Muscle of leg (tissue), 11 donors: Measurements from ENCODE around the gene HTRA2. TPM values are rescaled to one million over a fixed set of nuclear protein-coding genes. Genes with fewer than 3 reads are reported as not detected.

ENCODE experiments used
- DNase-seq: peaks from one replicate; pipeline ENCODE4 v3.0.0; 2013
- H3K27ac ChIP-seq: one replicate; pipeline ENCODE4 v1.5.1; 2013; ENCODE audit warnings: mild to moderate bottlenecking, low read length, control low read depth
- H3K27me3 ChIP-seq: one replicate; pipeline ENCODE4 v1.6.1; 2013; ENCODE audit warnings: low read length; ENCODE audit not compliant: control insufficient read depth, insufficient read depth
- H3K36me3 ChIP-seq: one replicate; pipeline ENCODE4 v1.6.1; 2013; ENCODE audit warnings: low read length; ENCODE audit not compliant: control insufficient read depth, insufficient read depth
- H3K4me1 ChIP-seq: one replicate; pipeline ENCODE4 v1.6.1; 2013; ENCODE audit warnings: low read length; ENCODE audit not compliant: control insufficient read depth, insufficient read depth
- H3K4me3 ChIP-seq: one replicate; pipeline ENCODE4 v1.5.1; 2013; ENCODE audit warnings: low read length, control low read depth
- H3K9me3 ChIP-seq: replicated peaks from 2 replicates; pipeline ENCODE4 v1.6.1; 2013; ENCODE audit warnings: low read depth, low read length; ENCODE audit not compliant: control insufficient read depth
- WGBS: methylation state at CpG from one replicate; pipeline ENCODE4 v1.1.5; 2013; ENCODE audit warnings: missing lambda C conversion rate; ENCODE audit not compliant: insufficient coverage; 5-methylcytosine and 5-hydroxymethylcytosine counted together
- polyA plus RNA-seq, 8 donors: library from polyadenylated mRNA; unstranded; fragments of 120-200 nt; gene quantifications; one replicate each; pipeline versions ENCODE4 v1.2.1 to v1.2.3, GENCODE V29; 2013; ENCODE audit warnings: inconsistent platforms in 1 of 8, low replicate concordance in 1 of 8; ENCODE audit not compliant: insufficient read length in 8 of 8, insufficient read depth in 1 of 8
- total RNA-seq: library from RNA; stranded (reverse); fragments of 120-200 nt; gene quantifications from one replicate; pipeline ENCODE4 v1.2.4, GENCODE V29; 2013

The HTRA2 gene
- total and polyA plus RNA-seq, 9 donors = 26.1 to 33.0 (median 30.2) TPM

GRCh38 chr2:74499940-74500577, 29.7 kb upstream of the HTRA2 start:
- no peaks in the 10 kb centered on the region for H3K9me3 ChIP-seq
- no peak overlapping the region for H3K27ac ChIP-seq
- peaks cover 85% of the 10 kb centered on the region for H3K27me3 ChIP-seq
- peak overlapping the region; percentile 42 for H3K4me3 ChIP-seq
- H3K36me3 ChIP-seq = peaks cover 6% of the 10 kb centered on the region
- DNase-seq = no peak
- WGBS = 20% methylated on average over 9 of the region's 15 CpGs
- peaks cover 60% of the 10 kb centered on the region for H3K4me1 ChIP-seq

DNA sequence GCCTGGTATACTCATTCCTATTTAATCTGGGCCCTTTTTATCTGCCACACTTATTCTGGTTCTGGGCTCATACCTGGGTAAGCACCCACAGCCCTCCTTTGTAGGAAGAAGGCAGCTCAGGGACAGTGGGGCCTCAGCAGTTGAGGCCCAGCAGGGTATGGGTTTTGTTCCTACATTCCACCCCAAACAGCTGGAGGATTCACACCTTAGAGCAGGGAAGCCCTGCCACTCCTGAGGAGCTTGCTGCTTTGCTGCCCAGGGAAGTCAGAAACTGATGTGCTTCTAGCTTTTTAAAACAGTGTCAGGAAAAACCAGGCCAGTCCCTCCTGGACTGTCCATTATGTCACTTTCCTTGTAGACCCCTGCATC, 29.2 kb upstream of the HTRA2 start:
- no peak for DNase-seq
- Histone ChIP-seq H3K9me3 (no peaks in the 10 kb centered on the region), H3K27me3 (peaks cover 85% of the 10 kb centered on the region), H3K4me3 (no peak overlapping the region), H3K27ac (no peak overlapping the region), H3K4me1 (peaks cover 61% of the 10 kb centered on the region), H3K36me3 (peaks cover 8% of the 10 kb centered on the region)

- peaks cover 69% of the 10 kb centered on the region for H3K4me1 ChIP-seq
- DNase-seq = peak; percentile 57
- 39% methylated on average over 15 of the region's 18 CpGs for WGBS
- H3K36me3 ChIP-seq = peaks cover 14% of the 10 kb centered on the region
- H3K9me3 ChIP-seq = no peaks in the 10 kb centered on the region
- peak overlapping the region; percentile 80 for H3K27ac ChIP-seq
- H3K4me3 ChIP-seq = no peak overlapping the region
- H3K27me3 ChIP-seq = peaks cover 87% of the 10 kb centered on the region
These were observed 28.2 kb upstream of the HTRA2 start for GRCh38 chr2:74501335-74502071.

- WGBS = 11% methylated on average over 20 of the region's 32 CpGs
- H3K9me3 ChIP-seq = no peaks in the 10 kb centered on the region
- peaks cover 16% of the 10 kb centered on the region for H3K36me3 ChIP-seq
- peaks cover 74% of the 10 kb centered on the region for H3K4me1 ChIP-seq
- peak overlapping the region; percentile 80 for H3K27ac ChIP-seq
- peak overlapping the region; percentile 58 for H3K4me3 ChIP-seq
- H3K27me3 ChIP-seq = peaks cover 82% of the 10 kb centered on the region
- DNase-seq = peak; percentile 47
These were observed 27.5 kb upstream of the HTRA2 start for GRCh38 chr2:74502147-74502719.

- Histone ChIP-seq H3K4me1 (peaks cover 69% of the 10 kb centered on the region), H3K27ac (peak overlapping the region; percentile 80), H3K27me3 (peaks cover 77% of the 10 kb centered on the region), H3K9me3 (no peaks in the 10 kb centered on the region), H3K36me3 (peaks cover 16% of the 10 kb centered on the region), H3K4me3 (peak overlapping the region; percentile 58)
- peak; percentile 90 for DNase-seq
- WGBS = under 1% methylated on average over 58 of the region's 67 CpGs
These were observed 26.8 kb upstream of the HTRA2 start for GRCh38 chr2:74502720-74503505.

DNA sequence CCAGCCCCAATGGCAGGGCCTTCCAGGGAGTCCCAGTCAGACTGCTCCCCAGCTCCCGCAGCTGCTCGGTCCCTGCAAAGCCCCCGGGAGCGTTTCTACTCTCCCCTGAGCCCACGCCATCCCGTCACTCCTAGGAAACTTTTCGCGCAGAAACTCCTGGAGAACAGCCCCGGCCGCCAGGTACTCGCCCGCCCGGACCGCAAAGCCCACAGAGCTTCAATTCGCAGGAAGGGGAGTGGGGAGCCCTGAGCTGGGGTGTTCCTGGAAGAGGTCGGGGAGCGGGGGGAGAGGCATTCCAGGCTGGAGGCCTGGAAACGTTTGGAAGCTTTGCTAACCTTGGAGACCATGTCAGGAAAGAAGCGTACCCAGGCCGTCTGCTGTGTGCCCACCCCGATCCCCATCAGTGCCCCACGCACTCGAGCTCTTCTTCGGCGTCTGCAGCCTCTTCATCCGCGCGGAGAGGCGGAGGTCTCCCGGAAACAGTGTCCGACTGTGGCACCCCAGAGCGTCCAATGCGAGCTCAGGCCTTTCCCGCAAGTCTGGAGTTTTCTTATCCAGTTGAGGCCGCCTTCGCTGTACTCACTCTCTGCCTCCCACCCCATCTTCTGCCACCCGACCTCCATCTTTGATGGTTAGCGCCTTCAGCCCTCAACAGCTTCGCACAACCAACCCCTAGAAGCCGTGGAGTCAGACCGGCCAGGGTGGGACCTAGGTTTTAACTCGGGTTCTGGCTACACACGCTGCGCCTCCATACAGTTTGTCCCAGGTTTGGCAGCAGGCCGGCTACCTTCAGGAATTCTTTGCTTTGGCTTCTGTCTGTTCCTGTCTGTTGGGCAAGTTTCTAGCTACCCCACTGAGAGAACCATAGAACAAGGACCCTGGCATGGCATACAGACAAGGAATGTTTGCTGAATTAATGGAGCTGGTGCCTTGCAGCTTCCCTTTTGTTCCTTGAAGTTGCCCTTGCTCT, 25.9 kb upstream of the HTRA2 start:
- H3K9me3 ChIP-seq = no peaks in the 10 kb centered on the region
- H3K4me3 ChIP-seq = peak overlapping the region; percentile 58
- H3K36me3 ChIP-seq = peaks cover 16% of the 10 kb centered on the region
- H3K27me3 ChIP-seq = peaks cover 77% of the 10 kb centered on the region
- peak overlapping the region; percentile 80 for H3K27ac ChIP-seq
- peaks cover 66% of the 10 kb centered on the region for H3K4me1 ChIP-seq
- 31% methylated on average over 45 of the region's 45 CpGs for WGBS
- no peak for DNase-seq

DNA sequence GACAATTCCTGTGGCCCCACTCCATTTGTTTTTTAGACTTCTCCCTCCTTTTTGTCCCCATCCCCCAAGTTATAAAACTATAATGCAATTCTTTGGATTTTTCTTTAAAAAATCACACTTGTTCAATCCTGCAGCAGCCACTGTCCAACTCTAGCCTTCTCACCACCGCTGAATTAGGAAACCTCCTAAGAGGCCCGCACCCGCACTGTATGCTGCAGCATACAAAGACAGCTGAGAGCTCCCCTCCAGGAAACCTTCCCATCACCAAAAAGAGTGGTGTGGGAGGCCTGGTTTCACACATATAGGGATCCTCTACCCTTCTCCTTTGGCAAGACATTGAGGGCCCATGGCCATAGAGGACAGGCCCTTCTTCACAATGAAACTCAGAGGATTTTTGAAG, 25.1 kb upstream of the HTRA2 start:
- Histone ChIP-seq H3K27ac (no peak overlapping the region), H3K4me3 (no peak overlapping the region), H3K4me1 (peaks cover 58% of the 10 kb centered on the region), H3K27me3 (peaks cover 71% of the 10 kb centered on the region), H3K36me3 (peaks cover 16% of the 10 kb centered on the region), H3K9me3 (no peaks in the 10 kb centered on the region)
- no peak for DNase-seq
- WGBS = 85% methylated on average over 3 of the region's 3 CpGs

- no peak overlapping the region for H3K4me3 ChIP-seq
- peaks cover 68% of the 10 kb centered on the region for H3K27me3 ChIP-seq
- DNase-seq = no peak
- H3K27ac ChIP-seq = no peak overlapping the region
- H3K36me3 ChIP-seq = peaks cover 16% of the 10 kb centered on the region
- H3K9me3 ChIP-seq = no peaks in the 10 kb centered on the region
- peaks cover 50% of the 10 kb centered on the region for H3K4me1 ChIP-seq
- WGBS = 92% methylated on average over 5 of the region's 14 CpGs
These were observed 24.1 kb upstream of the HTRA2 start for GRCh38 chr2:74505448-74506246.
